PC-3 (cell line): ENCODE data around the gene MRTFA. TPM values are rescaled to one million over a fixed set of nuclear protein-coding genes. Genes with fewer than 3 reads are reported as not detected.
"Not testable (repeated sequence)": the region's sequence is repeated elsewhere in the genome, so short reads cannot be mapped to it uniquely, and the experiment has no call there.

Experiments
- ATAC-seq: fragments of 200-7000 bp; cut with Tn5 transposase; 2 replicates; pipeline ENCODE4 v1.9.1; 2020; ENCODE audit warnings: mild to moderate bottlenecking, moderate library complexity
- BruUV-seq: library from RNA; stranded (reverse); fragments of 400-500 nt; replicated peaks from 2 replicates; lab custom pipeline; 2021; lab: Mats Ljungman, UMichigan
- CTCF ChIA-PET: fragments of 300-600 bp; sonication (Branson Sonifier 250); formaldehyde crosslinking; loops from one replicate; lab custom pipeline; 2022; ENCODE audit warnings: antibody characterized with exemption; lab: Charles Lee
- POLR2A ChIA-PET: fragments of 300-600 bp; sonication (Branson Sonifier 250); formaldehyde crosslinking; loops from one replicate; lab custom pipeline; 2022; ENCODE audit warnings: antibody characterized with exemption; ENCODE audit not compliant: unreplicated experiment; lab: Charles Lee
- DNase-seq: peaks from one replicate; pipeline ENCODE4 v3.0.0-alpha.2; 2015
- H2AFZ ChIP-seq: fragments of 300-600 bp; sonication (generic); 2 replicates; pipeline ENCODE4 v1.6.0; 2016; ENCODE audit warnings: antibody characterized with exemption, low read length
- H3F3A ChIP-seq: fragments of 300-600 bp; sonication (generic); one replicate; pipeline ENCODE4 v1.6.0; 2017; ENCODE audit warnings: antibody characterized with exemption, low read length, control low read depth, mild to moderate bottlenecking; ENCODE audit not compliant: unreplicated experiment
- H3K27ac ChIP-seq: fragments of 300-600 bp; sonication (generic); 2 replicates; pipeline ENCODE4 v1.5.1; 2016; ENCODE audit warnings: mild to moderate bottlenecking, low read length
- H3K27me3 ChIP-seq: fragments of 300-600 bp; sonication (generic); 2 replicates; pipeline ENCODE4 v1.6.1; 2016; ENCODE audit warnings: low read length, mixed read lengths
- H3K36me3 ChIP-seq: fragments of 300-600 bp; sonication (generic); 2 replicates; pipeline ENCODE4 v1.6.1; 2016; ENCODE audit warnings: low read depth, mixed run types, low read length, mixed read lengths
- H3K4me1 ChIP-seq: fragments of 300-600 bp; sonication (generic); 2 replicates; pipeline ENCODE4 v1.5.1; 2016; ENCODE audit warnings: low read length; ENCODE audit not compliant: insufficient read depth
- H3K4me2 ChIP-seq: fragments of 300-600 bp; sonication (generic); 2 replicates; pipeline ENCODE4 v1.6.0; 2016; ENCODE audit warnings: low read length
- H3K4me3 ChIP-seq: fragments of 300-600 bp; sonication (generic); 2 replicates; pipeline ENCODE4 v1.5.1; 2016; ENCODE audit warnings: mild to moderate bottlenecking, low read length, mixed read lengths
- H3K79me2 ChIP-seq: fragments of 300-600 bp; sonication (generic); 2 replicates; pipeline ENCODE4 v1.6.1; 2017; ENCODE audit warnings: low read length, mixed read lengths
- H3K9ac ChIP-seq: fragments of 300-600 bp; sonication (generic); 2 replicates; pipeline ENCODE4 v1.6.0; 2016; ENCODE audit warnings: mild to moderate bottlenecking, low read length
- H3K9me2 ChIP-seq: fragments of 300-600 bp; sonication (generic); replicated peaks from 2 replicates; pipeline ENCODE4 v1.6.1; 2016; ENCODE audit warnings: mixed run types, low read length, mixed read lengths
- H3K9me3 ChIP-seq: fragments of 300-600 bp; sonication (generic); 2 replicates; pipeline ENCODE4 v1.6.1; 2016; ENCODE audit warnings: low read length, mixed read lengths
- H4K20me1 ChIP-seq: fragments of 300-600 bp; sonication (generic); 2 replicates; pipeline ENCODE4 v1.6.1; 2016; ENCODE audit warnings: low read length, mixed read lengths
- CTCF ChIP-seq: fragments of 300-600 bp; sonication (generic); conservative IDR thresholded peaks from 2 replicates; pipeline ENCODE4 v1.5.1; 2017; ENCODE audit warnings: antibody characterized with exemption, low read depth, mild to moderate bottlenecking, low read length
- EZH2 ChIP-seq: fragments of 300-600 bp; sonication (generic); IDR thresholded peaks from one replicate; pipeline ENCODE4 v1.6.1; 2017; ENCODE audit warnings: antibody characterized with exemption, mild to moderate bottlenecking, low read length; ENCODE audit not compliant: unreplicated experiment
- EZH2phosphoT487 ChIP-seq: fragments of 300-600 bp; sonication (generic); IDR thresholded peaks from 2 replicates; pipeline ENCODE4 v1.6.1; 2018; ENCODE audit warnings: mild to moderate bottlenecking, antibody characterized with exemption, low read length, borderline replicate concordance
- intact Hi-C: fragments of 100-400 bp; cut with micrococcal nuclease; formaldehyde crosslinking; loops from 2 replicates; pipeline ENCODE4 v1.9.0; 2023
- total RNA-seq: library from RNA; depleted of rRNA; stranded (reverse); fragments of >200 nt; gene quantifications from 2 replicates; pipeline ENCODE4 v1.2.3, GENCODE V29; 2014

Gene MRTFA
- total RNA-seq, 1 experiment from 2014 or later: 32.6 TPM

- no peak overlapping the region for H3K4me2 ChIP-seq
- no TSS peak for BruUV-seq
- ATAC-seq: no peak
Observed at GRCh38 chr22:40531951-40532900, 104.3 kb downstream of the MRTFA start.

GRCh38 chr22:40530391-40530790, 106.1 kb downstream of the MRTFA start:
- Histone ChIP-seq H3K79me2 (peaks cover 57% of the 10 kb centered on the region), H3K4me1 (peaks cover 50% of the 10 kb centered on the region)
- H3K4me2 ChIP-seq, DNase-seq, ATAC-seq, intact Hi-C loops, H3K9me3 ChIP-seq, H3K4me3 ChIP-seq, H3K36me3 ChIP-seq, H3K27ac ChIP-seq, H3K9ac ChIP-seq, BruUV-seq, H3F3A ChIP-seq, CTCF ChIA-PET, POLR2A ChIA-PET, H3K9me2 ChIP-seq, H2AFZ ChIP-seq, H4K20me1 ChIP-seq, H3K27me3 ChIP-seq: not testable (repeated sequence)

More at GRCh38 chr22:40531951-40532900, 104.3 kb downstream of the MRTFA start:
- H3K9me2 ChIP-seq: no peaks in the 10 kb centered on the region
- TF ChIP-seq EZH2: no peak
- TF ChIP-seq CTCF: no peak
- ChIA-PET CTCF (no interaction called here), POLR2A (no interaction called here)
- H3K79me2 ChIP-seq: peaks cover 40% of the 10 kb centered on the region
- no peak overlapping the region for H3K4me3 ChIP-seq
- H3F3A ChIP-seq: no peaks in the 10 kb centered on the region
- no peak for DNase-seq
- H2AFZ ChIP-seq: no peak overlapping the region
- no peak overlapping the region for H3K27ac ChIP-seq
- intact Hi-C loops: no loop called here
- H3K27me3 ChIP-seq: no peaks in the 10 kb centered on the region
- H4K20me1 ChIP-seq: no peaks in the 10 kb centered on the region
- H3K9ac ChIP-seq: no peak overlapping the region
- H3K36me3 ChIP-seq: no peaks in the 10 kb centered on the region
- no peaks in the 10 kb centered on the region for H3K9me3 ChIP-seq
- peaks cover 46% of the 10 kb centered on the region for H3K4me1 ChIP-seq

DNA sequence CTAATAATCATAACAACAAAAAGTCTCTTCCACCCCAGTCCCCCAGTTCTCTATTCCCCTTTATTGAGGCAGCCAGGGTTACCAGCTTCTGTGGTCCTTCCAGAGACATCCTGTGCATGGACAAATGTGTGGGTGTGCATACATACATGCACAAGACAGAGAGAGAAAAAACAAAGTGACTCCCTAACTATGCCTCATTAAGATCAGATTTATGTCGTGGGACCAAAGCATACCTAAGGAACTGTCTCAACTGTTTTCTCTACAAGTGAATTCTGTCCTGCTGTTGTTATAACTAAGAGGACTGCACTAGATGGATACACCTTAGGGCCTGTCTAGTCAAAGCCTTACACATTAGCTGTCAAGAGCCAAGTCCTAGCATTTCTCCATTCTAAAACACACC, 106.7 kb downstream of the MRTFA start:
- peaks cover 57% of the 10 kb centered on the region for H3K79me2 ChIP-seq
- POLR2A ChIA-PET: no interaction called here

More for the DNA sequence above, 106.7 kb downstream of the MRTFA start:
- BruUV-seq: no TSS peak
- ATAC-seq (no peak), DNase-seq (no peak)
- H3K9me2 ChIP-seq: no peaks in the 10 kb centered on the region
- H3K9ac ChIP-seq: no peak overlapping the region
- no peaks in the 10 kb centered on the region for H3K36me3 ChIP-seq
- H3K4me3 ChIP-seq: no peak overlapping the region
- CTCF ChIA-PET: no interaction called here
- no peak overlapping the region for H2AFZ ChIP-seq
- no peak overlapping the region for H3K4me2 ChIP-seq
- no peaks in the 10 kb centered on the region for H3K27me3 ChIP-seq
- H3K4me1 ChIP-seq: peaks cover 48% of the 10 kb centered on the region
- no peaks in the 10 kb centered on the region for H4K20me1 ChIP-seq
- intact Hi-C loops: no loop called here
- H3K9me3 ChIP-seq: no peaks in the 10 kb centered on the region
- no peaks in the 10 kb centered on the region for H3F3A ChIP-seq
- TF ChIP-seq EZH2phosphoT487: no peak
- no peak overlapping the region for H3K27ac ChIP-seq
